Astrocyte of the spinal cord (primary cell): ENCODE measurements around the gene SSR1.
A peak's percentile ranks its signal among the peaks of the same experiment; 100 is the strongest.
"Not testable (repeated sequence)": the region's sequence is repeated elsewhere in the genome, so short reads cannot be mapped to it uniquely, and the experiment has no call there.

Source experiments
- DNase-seq: peaks from one replicate; pipeline ENCODE4 v3.0.0; 2011; ENCODE audit warnings: low read depth, low spot score
- H3K4me3 ChIP-seq: 2 replicates; pipeline ENCODE4 v1.5.1; 2011; ENCODE audit warnings: low read depth, mild to moderate bottlenecking, low read length, moderate library complexity
- in situ Hi-C: cut with HindIII; loops from 2 replicates; pipeline ENCODE4 v1.10.0; 2017; ENCODE audit warnings: low sequenced_read_pairs
- TF ChIP-seq, protein P1 (sequence below): IDR thresholded peaks from 2 replicates; pipeline ENCODE4 v1.5.1; 2012; ENCODE audit warnings: low read depth, mild to moderate bottlenecking, low read length, inconsistent platforms

Gene SSR1

DNA sequence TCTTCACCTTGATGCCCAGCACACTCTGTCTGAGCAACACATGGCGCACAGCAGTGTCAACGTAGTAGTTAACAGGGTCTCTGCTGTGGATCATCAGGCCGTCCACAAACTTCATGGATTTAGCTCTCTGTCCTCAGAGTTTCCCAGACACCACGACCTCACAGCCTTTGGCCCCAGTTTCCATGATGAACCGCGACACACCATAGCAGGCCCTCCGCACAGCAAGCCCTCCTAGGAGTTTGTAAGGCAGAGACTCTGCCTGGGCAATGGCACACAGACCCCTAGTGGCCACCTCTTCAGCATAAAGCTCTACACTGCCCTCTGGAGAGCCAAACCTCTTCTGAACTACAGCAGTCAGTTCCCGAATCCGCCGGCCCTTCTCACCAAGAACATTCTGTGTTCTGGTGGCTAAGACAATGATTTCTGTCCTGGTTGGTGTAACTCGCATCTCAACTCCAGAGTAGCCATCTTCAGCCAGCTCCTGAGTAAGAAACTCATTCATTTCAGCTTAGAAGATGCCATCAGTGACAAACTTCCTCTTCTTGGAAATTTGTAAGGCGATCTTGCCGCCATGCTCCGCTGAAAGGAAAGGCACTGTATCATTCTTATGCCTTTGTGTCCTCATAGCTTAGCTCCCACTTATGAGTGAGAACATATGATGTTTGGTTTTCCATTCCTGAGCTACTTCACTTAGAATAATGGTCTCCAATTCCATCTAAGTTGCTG lies 26.2 kb upstream of the SSR1 start:
- H3K4me3 ChIP-seq, in situ Hi-C loops: not testable (repeated sequence)
- peak; percentile 12 for DNase-seq
- TF ChIP-seq, protein P1, sequence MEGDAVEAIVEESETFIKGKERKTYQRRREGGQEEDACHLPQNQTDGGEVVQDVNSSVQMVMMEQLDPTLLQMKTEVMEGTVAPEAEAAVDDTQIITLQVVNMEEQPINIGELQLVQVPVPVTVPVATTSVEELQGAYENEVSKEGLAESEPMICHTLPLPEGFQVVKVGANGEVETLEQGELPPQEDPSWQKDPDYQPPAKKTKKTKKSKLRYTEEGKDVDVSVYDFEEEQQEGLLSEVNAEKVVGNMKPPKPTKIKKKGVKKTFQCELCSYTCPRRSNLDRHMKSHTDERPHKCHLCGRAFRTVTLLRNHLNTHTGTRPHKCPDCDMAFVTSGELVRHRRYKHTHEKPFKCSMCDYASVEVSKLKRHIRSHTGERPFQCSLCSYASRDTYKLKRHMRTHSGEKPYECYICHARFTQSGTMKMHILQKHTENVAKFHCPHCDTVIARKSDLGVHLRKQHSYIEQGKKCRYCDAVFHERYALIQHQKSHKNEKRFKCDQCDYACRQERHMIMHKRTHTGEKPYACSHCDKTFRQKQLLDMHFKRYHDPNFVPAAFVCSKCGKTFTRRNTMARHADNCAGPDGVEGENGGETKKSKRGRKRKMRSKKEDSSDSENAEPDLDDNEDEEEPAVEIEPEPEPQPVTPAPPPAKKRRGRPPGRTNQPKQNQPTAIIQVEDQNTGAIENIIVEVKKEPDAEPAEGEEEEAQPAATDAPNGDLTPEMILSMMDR: peak; percentile 47

DNA sequence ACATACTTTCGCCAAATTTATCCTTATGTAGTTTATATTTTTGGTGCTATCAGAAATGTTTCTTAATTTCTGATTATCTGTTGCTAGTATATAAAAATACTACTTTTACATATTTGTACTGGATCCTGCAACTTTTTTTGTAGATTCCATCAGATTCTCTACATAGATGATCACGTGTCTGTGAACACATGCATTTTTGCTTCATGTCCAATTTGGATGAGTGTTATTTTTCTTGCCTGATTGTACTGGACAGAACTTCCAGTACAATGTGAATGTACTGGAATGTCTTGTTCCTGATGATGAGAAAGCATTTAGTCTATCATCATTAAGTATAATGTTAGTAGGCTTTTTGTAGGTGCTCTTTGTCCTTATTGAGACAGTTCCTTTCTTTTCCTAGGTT lies 25.0 kb upstream of the SSR1 start:
- in situ Hi-C loops: no loop called here
- H3K4me3 ChIP-seq: no peak overlapping the region
- no peak for DNase-seq
- TF ChIP-seq, protein P1: no peak

DNA sequence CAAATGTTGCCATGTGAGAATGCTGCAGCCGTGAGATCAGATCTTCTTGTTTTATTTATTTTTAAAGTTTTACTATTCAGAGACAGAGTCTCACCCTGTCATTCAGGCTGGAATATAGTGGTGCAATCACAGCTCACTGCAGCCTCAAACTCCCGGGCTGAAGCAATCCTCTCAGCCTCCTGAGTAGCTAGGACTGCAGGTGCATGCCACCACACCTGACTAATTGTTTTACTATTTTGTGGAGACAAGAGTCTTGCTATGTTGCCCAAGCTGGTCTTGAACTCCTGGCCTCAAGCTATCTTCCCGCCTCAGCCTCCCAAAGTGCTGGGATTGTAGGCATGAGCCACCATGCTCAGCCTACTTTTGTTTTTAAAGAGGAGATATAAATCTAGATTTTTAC lies 22.5 kb upstream of the SSR1 start:
- in situ Hi-C loops: no loop called here
- TF ChIP-seq, protein P1: no peak
- DNase-seq: no peak
- H3K4me3 ChIP-seq: no peak overlapping the region

DNA sequence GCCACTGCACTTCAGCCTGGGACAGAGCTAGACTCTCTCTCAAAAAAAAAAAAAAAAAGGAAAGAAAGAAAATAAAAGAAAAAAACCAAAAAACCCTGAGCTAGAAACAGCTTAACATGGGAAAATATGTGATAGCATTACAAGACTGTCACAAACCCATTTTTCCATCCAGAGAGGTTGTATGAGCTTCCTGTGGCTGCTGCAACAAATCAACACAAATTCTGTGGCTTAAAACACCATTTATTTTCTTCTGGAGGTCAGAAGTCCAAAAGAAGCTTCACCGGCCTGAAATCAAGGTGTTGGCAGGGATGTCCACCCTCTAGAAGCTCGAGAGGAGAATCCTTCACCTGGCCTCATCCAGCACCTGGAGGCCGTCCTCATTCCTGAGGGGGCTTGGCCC lies 21.7 kb upstream of the SSR1 start:
- in situ Hi-C loops: no loop called here
- no peak overlapping the region for H3K4me3 ChIP-seq
- no peak for DNase-seq
- TF ChIP-seq, protein P1: no peak

DNA sequence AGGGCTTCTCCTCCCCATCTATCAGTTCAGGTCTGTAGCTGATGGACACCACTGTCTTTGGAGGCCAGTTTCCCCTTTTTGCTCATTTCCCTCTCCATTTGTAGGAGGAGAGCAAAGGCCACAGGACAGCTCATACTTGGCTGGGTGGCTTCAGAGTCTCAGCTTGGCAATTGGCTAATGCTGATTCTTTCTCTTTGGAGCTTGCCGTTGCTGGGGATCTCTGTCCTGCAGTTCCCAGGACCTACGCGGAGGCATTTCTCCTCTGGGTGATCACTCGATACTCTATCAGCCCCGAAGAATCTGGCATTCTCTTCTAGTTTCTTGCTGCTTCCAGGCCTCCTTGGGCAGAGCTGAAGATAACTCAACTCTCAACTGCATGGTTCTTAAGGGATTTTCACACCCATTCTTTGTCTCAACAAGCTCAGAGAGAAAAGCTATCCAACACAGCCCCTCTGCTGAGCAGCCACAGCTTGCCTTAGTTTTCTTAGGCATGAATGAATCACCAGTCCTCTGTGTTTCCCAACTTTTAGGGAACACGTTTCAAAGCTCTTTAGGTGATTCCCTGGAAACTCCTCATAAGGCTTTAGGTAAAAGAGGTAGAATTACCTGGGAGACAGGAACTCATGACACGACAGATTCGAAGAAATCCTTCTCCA lies 19.2 kb upstream of the SSR1 start:
- in situ Hi-C loops: no loop called here
- DNase-seq: no peak
- no peak overlapping the region for H3K4me3 ChIP-seq
- TF ChIP-seq, protein P1: no peak

DNA sequence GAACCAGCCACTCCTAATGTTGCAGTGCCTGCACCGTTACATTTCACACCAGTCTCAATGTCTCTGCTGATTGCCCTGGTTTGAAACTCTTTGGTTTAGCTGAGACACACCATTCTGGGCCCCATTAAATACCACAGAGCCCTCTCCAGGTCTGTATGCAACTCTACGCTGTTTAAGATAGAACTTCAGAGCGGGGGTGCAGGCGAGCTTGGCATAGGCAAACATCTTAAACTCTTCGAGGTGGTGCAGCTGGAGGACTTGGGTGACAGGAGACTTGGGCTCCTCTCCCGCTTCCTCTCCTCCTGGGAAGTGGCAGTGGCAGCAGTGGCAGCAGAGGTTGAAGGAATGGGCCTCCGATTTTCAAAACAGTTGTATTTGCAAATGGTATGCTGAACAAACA lies 18.5 kb upstream of the SSR1 start:
- in situ Hi-C loops: no loop called here
- H3K4me3 ChIP-seq: no peak overlapping the region
- TF ChIP-seq, protein P1: no peak
- no peak for DNase-seq
